Left lung (tissue), 10 donors: ENCODE results near the gene LEMD2. TPM values are rescaled to one million over a fixed set of nuclear protein-coding genes. Genes with fewer than 3 reads are reported as not detected.

Experiments used
- ATAC-seq: fragments of 200-7000 bp; cut with Tn5 transposase; one replicate; pipeline ENCODE4 v1.9.1; 2020; ENCODE audit warnings: moderate library complexity
- DNase-seq, 4 donors: peaks; one replicate each; pipeline ENCODE4 v3.0.0-alpha.2; 2013 to 2020
- H3K27ac ChIP-seq, 2 donors: fragments of 200-600 bp; sonication (generic) in 1 of 2; one replicate each; pipeline versions ENCODE4 v1.5.0 to v1.8.0; 2020 to 2021
- H3K27me3 ChIP-seq, 2 donors: fragments of 200-600 bp; sonication (generic) in 1 of 2; one replicate each; pipeline versions ENCODE4 v1.5.0 to v1.8.0; 2020 to 2021
- H3K36me3 ChIP-seq, 2 donors: fragments of 200-600 bp; sonication (generic) in 1 of 2; one replicate each; pipeline versions ENCODE4 v1.5.0 to v1.8.0; 2020 to 2021
- H3K4me1 ChIP-seq, 2 donors: fragments of 200-600 bp; one replicate each; pipeline ENCODE4 v1.8.0; 2021
- H3K4me3 ChIP-seq, 2 donors: fragments of 200-600 bp; sonication (generic) in 1 of 2; one replicate each; pipeline versions ENCODE4 v1.5.0 to v1.8.0; 2020 to 2021; ENCODE audit warnings: mild to moderate bottlenecking in 1 of 2
- H3K9me3 ChIP-seq, 2 donors: fragments of 200-600 bp; sonication (generic) in 1 of 2; one replicate each; pipeline versions ENCODE4 v1.5.0 to v1.8.0; 2020 to 2021
- intact Hi-C, 2 donors: fragments of 100-400 bp; cut with DNase I; formaldehyde crosslinking; loops; one replicate each; pipeline versions ENCODE4 v1.11.2 to v1.14.2; 2022
- polyA plus RNA-seq, 6 donors: library from polyadenylated mRNA; unstranded; fragments of 120-200 nt; gene quantifications; one replicate each; pipeline ENCODE4 v1.2.1, GENCODE V29; 2013; ENCODE audit not compliant: insufficient read length in 6 of 6
- total RNA-seq, 2 donors: library from RNA; stranded (reverse); fragmentation: NEBNext Ultra II Directional; extraction: Animal tissue kit (Norgen Biotek cat#: 25700); gene quantifications; one replicate each; pipeline ENCODE4 v1.2.1, GENCODE V29; 2021
- TF ChIP-seq, protein P1 (sequence below), 2 donors: fragments of 200-600 bp; sonication (generic) in 1 of 2; IDR thresholded peaks; one replicate each; pipeline versions ENCODE4 v1.5.0 to v1.8.0; 2021; ENCODE audit warnings: antibody characterized with exemption in 2 of 2
- donor health status: DM: no; HTN: yes; CAD: no.
- donor health status: DM: no; HTN: no; CAD: no.

The LEMD2 gene
- total and polyA plus RNA-seq, 8 donors, result 47.9 to 80.7 (median 69.6) TPM

DNA sequence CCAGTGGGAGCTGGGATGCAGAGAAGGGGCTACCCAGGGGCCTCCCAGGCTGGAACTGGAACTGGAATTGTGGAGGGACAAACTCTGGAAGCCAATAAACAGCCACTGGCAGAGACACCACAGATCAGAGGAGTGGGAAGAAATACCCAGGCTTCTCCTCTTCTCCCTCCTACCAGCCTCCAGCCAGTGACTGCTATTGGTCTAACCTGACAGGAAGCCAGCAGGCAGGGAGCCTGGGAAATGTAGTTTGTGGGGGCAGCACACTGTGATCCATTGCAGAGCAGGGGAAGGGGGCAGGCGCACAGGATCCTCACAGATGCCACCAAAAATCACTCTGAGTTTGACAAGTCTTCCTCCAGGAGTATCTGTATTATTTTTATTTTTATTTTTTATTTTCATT is 26.9 kb upstream of the LEMD2 start:
- Histone ChIP-seq H3K27me3 (peaks cover 4 to 64% of the 10 kb centered on the region in 2 donors), H3K27ac (no peak overlapping the region)
- intact Hi-C loops, result no loop called here

DNA sequence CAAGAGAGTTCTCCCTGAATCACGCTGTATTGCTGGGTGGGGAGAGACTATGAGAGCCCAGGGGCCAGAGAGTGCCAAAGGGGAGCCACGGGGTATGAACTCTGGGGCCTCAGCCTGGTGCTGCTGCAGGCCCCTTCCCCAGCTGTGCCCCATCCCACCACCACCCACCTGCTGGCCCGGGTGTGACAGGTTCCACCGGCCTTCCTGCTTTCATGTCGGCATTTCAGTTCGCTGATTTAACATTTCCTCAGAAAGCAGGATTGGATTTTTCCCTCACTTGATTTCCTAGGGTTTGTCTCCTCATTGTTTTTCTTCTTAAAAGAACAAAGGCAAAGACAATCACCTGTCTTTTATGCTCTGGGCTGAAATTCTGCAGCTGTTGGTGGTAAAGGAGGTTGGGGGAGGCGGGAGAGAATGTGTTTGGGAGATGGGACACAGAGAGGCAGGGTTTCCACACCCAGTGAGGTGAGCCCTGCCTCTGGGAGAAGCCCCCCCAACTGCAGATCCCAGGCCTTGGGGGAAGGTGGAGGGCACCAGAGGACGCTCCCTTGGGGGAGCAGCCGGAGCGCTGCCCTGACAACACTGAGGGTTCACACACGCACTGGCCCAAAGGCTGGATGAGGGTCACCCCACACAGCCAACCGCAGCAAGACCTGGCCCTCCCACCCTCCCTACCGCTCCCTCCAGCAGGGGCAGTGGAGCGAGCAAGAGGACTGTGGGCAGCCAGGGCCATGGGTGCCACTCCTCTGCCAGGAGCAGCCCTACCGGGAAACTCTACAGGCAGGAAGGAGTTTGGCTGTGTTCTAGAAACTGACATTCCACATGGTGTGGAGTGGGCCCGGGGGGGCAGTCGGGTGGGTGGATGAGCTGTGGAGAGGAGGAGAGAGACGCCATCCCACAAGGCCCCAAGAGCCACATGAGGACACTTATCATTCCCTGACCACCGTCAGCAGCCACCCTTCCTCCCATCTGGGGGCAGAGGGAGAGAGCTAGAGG is 25.4 kb upstream of the LEMD2 start:
- ATAC-seq, result no peak

More for the DNA sequence above, 26.9 kb upstream of the LEMD2 start:
- DNase-seq (no peak), ATAC-seq (no peak)
- H3K9me3 ChIP-seq, result no peaks in the 10 kb centered on the region
- TF ChIP-seq, protein P1, sequence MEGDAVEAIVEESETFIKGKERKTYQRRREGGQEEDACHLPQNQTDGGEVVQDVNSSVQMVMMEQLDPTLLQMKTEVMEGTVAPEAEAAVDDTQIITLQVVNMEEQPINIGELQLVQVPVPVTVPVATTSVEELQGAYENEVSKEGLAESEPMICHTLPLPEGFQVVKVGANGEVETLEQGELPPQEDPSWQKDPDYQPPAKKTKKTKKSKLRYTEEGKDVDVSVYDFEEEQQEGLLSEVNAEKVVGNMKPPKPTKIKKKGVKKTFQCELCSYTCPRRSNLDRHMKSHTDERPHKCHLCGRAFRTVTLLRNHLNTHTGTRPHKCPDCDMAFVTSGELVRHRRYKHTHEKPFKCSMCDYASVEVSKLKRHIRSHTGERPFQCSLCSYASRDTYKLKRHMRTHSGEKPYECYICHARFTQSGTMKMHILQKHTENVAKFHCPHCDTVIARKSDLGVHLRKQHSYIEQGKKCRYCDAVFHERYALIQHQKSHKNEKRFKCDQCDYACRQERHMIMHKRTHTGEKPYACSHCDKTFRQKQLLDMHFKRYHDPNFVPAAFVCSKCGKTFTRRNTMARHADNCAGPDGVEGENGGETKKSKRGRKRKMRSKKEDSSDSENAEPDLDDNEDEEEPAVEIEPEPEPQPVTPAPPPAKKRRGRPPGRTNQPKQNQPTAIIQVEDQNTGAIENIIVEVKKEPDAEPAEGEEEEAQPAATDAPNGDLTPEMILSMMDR (IDR thresholded peaks at IDR 0.05), result no peak
- no peaks in the 10 kb centered on the region for H3K4me1 ChIP-seq
- H3K4me3 ChIP-seq, result no peak overlapping the region
- no peaks in the 10 kb centered on the region for H3K36me3 ChIP-seq

DNA sequence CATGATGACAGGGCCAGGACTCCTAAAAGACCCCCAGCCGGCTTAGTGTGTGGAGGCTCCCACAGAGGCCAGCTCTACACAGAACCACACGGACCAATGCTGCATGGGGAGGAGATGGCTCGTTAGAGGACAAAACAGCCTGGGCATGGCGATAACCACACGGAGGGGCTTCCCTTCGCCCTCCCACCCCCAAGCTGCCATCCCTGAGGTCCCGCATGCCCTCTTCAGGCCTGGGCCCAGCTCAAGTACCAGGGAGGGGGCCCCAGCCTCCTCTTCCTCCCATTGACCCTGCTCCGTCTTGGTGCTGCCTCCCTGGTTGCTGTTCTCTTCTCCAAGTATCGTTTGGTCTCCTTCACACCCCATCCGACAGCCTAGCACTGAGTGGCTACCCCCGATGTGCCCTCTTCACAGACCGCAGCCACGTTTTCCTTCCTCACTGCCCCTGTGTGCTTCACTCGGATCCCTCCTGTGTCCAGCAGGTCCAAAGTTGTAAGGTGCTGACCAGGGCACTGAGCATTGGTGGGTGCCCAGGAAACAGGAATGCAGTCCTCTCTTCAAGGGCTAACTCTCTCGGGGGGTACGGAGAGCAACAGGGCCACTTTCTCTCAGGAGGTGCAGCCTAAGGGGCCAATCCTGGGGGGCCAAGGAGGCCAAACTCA is 24.4 kb upstream of the LEMD2 start:
- no peak overlapping the region for H3K4me3 ChIP-seq
- H3K4me1 ChIP-seq, result no peaks in the 10 kb centered on the region
- no peak for DNase-seq
- no peaks in the 10 kb centered on the region for H3K36me3 ChIP-seq
- intact Hi-C loops, result no loop called here
- H3K27ac ChIP-seq, result no peak overlapping the region
- TF ChIP-seq, protein P1 (IDR thresholded peaks at IDR 0.05), result no peak
- H3K27me3 ChIP-seq, result peaks cover 4 to 82% of the 10 kb centered on the region in 2 donors
- no peak for ATAC-seq
- no peaks in the 10 kb centered on the region for H3K9me3 ChIP-seq

More for the DNA sequence above, 25.4 kb upstream of the LEMD2 start:
- Histone ChIP-seq H3K27me3 (peaks cover 4 to 73% of the 10 kb centered on the region in 2 donors), H3K27ac (no peak overlapping the region), H3K4me1 (no peaks in the 10 kb centered on the region), H3K36me3 (no peaks in the 10 kb centered on the region), H3K9me3 (no peaks in the 10 kb centered on the region), H3K4me3 (no peak overlapping the region)
- TF ChIP-seq, protein P1 (IDR thresholded peaks at IDR 0.05), result no peak
- intact Hi-C loops, result no loop called here
- DNase-seq, result no peak

DNA sequence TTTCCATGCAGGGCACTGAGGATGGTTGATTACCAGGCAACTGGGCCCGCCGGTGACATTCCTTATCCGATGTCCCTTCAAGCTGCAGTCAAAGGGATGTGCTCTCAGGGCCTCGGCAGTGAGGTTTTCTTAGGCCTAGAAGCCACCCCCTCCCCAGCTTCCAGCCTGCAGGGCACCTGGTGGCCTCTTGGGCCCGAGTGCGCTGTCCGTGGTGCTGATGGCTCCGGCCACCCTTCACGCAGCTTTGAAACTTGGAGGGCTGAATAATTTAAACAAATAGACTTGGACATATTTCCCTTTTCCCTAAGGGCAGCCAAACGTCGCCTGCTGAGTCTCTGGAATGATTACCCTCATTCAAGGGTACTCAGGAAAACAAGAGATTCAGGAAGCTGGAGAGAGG is 23.7 kb upstream of the LEMD2 start:
- no peak overlapping the region for H3K4me3 ChIP-seq
- TF ChIP-seq, protein P1 (IDR thresholded peaks at IDR 0.05), result peak; percentile 29 to 39
- peak in 2 of 4 donors; percentile 69 to 88 for DNase-seq
- H3K4me1 ChIP-seq, result peaks cover 0 to 2% of the 10 kb centered on the region in 2 donors
- peak; percentile 90 for ATAC-seq
- intact Hi-C loops, result no loop called here
- H3K36me3 ChIP-seq, result no peaks in the 10 kb centered on the region
- no peak overlapping the region for H3K27ac ChIP-seq
- H3K27me3 ChIP-seq, result peaks cover 4 to 89% of the 10 kb centered on the region in 2 donors
- no peaks in the 10 kb centered on the region for H3K9me3 ChIP-seq

DNA sequence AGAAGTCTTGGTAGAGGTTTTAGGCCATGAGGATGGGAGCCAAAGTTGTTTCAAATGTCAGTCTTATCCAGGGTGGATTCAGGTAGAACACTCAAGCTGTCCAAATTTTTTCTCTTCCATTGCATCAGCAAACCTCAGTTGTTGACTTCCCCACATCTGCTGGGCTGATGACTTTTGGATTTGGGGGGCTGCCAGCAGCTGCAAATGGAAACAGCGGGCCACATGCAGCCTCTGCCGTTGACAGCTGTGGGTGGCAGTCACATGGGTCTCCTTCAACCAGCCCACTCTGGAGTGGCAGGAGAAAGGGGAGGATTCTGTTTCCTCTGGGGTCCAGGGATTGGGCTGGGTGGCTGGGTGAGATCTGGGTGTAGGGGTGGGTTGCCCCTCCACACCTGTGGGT is 20.7 kb upstream of the LEMD2 start:
- peak in 1 of 4 donors; percentile 10 for DNase-seq
- ATAC-seq, result no peak
- peaks cover 4 to 89% of the 10 kb centered on the region in 2 donors for H3K27me3 ChIP-seq
- intact Hi-C loops, result no loop called here
- peaks cover 0 to 3% of the 10 kb centered on the region in 2 donors for H3K4me1 ChIP-seq
- H3K36me3 ChIP-seq, result no peaks in the 10 kb centered on the region
- TF ChIP-seq, protein P1 (IDR thresholded peaks at IDR 0.05), result no peak
- no peak overlapping the region for H3K27ac ChIP-seq
- no peak overlapping the region for H3K4me3 ChIP-seq
- no peaks in the 10 kb centered on the region for H3K9me3 ChIP-seq
